HG02678 (cell line): ENCODE results near the gene SPECC1.

Experiments
- ATAC-seq: cut with Tn5 transposase; IDR thresholded peaks from one replicate; pipeline ENCODE4 v1.9.1; 2021; ENCODE audit warnings: mild to moderate bottlenecking, moderate library complexity; ENCODE audit not compliant: unreplicated experiment

Gene SPECC1

GRCh38 chr17:20200865-20201458 lies 191.8 kb downstream of the SPECC1 start:
- no peak for ATAC-seq

DNA sequence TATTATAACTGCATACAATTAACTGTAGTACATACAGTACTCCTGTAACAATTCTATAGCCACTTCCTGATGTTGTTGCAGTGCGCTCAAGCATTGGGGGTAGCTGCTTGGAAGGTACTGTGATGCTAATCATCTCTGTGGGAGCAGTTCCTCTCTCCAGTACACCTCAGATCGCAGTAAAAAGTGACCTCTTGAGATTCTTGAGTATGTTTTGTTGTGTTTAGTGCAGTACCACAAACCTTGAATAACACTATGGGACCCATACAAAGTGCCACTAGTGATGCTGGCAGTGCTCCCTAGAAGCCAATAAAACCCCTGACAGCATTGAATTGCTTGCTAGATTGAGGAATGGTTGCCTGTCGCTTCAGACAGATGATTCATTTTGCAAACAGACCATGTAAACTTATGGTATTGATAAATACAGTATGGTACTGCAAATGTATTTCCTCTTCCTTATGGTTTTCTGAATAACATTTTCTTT lies 193.0 kb downstream of the SPECC1 start:
- no peak for ATAC-seq

DNA sequence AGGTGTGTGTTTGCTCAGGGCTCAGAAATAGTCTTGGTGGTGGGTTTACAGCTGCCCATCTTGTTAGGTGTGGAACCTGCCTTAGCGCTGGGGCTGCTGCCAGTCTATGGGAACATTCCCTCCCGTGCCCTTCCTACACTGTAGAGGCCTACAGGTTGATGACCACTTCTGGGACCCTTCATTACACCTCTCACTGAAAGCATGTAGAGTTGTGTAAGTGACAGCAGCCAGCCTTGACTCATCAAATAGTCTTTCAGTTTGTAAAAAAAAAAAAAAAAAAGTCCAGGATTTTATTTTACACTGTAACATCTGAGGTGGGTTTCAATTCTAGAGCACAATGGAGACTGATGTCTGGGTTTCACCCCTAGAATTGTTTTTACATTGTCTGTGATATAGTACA lies 193.9 kb downstream of the SPECC1 start:
- ATAC-seq, result no peak

DNA sequence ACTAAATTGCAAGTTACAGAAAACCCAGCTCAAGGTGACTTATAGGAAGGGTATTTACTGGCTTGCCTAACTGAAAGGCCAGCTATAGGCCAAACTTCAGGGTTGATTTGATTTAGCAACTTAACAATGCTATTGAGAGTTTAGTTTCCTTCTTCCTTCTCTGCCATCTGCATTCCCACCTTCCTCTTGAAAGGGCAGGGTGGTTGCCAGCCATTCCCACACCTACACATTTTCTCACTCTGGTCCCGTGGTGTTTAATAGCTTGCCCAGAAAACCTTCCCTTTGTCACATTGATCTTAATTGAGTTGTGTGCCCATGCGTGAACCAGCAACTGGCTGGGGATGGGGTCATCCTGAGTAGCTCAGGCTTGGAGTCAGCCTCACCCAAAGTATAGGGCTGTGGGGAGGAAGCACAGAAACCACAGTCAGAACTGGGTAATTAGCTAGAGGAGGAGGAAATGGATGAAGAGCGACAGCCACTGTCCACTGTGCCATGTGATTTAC lies 194.7 kb downstream of the SPECC1 start:
- ATAC-seq, result no peak

DNA sequence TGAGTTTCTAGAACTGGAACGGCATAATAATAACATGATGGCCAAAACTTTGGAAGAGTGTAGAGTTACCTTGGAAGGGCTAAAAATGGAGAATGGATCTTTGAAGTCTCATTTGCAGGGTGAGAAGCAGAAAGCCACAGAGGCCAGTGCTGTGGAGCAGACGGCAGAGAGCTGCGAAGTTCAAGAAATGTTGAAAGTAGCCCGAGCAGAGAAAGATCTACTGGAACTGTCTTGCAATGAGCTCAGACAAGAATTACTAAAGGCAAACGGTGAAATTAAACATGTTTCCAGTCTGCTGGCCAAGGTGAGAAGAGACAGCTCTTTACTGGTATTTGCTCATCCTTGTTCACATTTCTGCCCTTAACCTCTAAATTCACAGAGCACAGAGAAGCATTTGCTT lies 196.4 kb downstream of the SPECC1 start:
- ATAC-seq, result no peak

GRCh38 chr17:20206068-20206467 lies 196.9 kb downstream of the SPECC1 start:
- no peak for ATAC-seq

DNA sequence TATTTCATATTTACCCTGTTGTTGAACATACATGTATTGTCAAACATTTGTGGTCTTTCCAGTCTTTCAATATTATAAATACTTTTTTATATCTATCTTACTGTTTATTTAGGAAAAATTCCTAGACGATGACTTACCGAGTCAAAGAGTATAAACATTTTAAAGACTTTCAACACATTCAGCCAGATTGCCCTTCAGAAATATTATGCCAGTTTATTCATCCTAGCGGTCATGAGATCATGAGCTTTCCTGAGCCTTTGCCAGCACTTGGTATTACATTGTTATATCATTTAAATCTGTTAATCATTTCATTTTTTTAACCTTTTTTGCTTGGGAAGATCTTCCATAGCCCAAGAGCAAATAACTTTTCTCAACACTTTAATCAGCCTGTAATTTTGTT lies 197.4 kb downstream of the SPECC1 start:
- no peak for ATAC-seq

- no peak for ATAC-seq
Observed at GRCh38 chr17:20207262-20207985, 198.3 kb downstream of the SPECC1 start.

DNA sequence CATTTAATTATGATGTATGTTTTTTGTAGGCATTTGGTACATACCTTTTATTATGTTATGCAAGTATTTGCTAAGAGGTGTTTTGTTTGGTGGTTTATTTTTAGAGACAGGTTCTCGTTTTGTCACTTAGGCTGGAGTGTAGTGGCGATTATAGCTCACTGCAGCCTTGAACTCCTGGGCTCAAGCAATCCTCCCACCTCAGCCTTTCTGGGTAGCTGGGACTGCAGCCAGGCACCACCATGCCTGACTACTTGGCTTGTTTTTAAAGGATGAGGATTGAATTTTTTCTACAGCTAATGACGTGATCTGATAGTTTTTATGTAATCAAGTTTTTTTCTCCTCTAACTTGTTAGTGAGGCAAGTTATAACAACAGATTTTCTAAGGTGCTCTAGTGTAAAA lies 199.6 kb downstream of the SPECC1 start:
- ATAC-seq, result no peak

DNA sequence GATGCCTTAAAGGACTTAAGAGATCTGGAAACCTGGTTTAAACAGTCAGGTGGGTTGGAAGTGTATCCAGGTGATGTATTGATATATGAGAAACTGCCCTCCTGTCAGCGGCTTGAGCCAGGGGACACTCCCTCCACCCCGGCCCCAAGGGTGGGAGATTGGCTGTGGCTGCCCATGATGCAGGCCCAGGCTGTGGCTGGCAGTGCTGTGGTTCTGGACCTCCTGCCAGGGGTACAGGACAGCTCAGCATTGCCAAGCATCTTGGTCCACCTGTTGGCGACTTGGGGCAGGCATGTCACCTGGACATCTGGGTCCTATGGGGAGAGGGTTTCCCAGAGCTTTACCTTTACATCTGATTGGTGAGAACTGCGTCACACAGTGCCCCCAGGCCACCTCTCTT lies 201.0 kb downstream of the SPECC1 start:
- no peak for ATAC-seq

- ATAC-seq, result no peak
Observed at GRCh38 chr17:20210614-20211013, 201.5 kb downstream of the SPECC1 start.

- no peak for ATAC-seq
Observed at GRCh38 chr17:20211246-20211645, 202.1 kb downstream of the SPECC1 start.

DNA sequence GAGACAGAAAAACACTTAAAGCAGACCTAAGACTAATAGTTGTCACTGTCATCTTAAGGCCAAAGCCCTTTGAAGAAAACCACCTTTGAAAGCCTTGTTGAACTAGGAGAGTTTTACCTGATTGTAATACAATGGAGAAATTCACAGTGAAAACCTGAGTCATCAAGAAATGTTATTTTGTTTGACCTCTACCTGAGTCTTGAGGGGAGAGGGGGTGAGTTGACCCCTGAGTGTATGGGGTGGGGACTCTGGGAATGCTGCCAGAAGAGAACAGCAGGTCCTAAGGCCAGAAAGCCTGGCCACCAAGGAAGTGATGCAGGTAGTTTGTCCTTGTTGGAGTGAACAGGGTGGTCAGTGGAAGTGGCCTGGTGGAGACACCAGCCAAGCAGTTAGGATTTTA lies 204.3 kb downstream of the SPECC1 start:
- ATAC-seq, result no peak

GRCh38 chr17:20214794-20215193 lies 205.6 kb downstream of the SPECC1 start:
- ATAC-seq, result no peak

- no peak for ATAC-seq
Observed at GRCh38 chr17:20216154-20216815, 207.1 kb downstream of the SPECC1 start.

DNA sequence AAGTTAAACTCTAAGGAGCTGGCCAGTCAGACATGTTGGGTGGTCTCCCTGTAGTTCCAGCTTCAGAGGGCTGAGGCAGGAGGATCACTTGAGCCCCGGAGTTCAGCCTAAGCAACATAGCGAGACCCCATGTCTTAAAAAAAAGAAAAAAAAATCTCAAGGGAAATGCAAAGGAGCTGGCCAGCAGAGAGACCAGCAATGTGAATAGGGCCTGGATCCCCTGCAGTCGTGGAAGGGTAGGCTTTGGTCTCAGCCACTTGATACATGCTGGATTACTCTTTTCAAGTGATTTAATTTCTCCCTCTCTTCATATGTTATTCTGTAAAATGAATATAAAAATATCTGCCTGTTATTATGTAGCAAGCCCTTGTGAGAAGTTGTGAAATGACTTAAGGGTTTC lies 207.7 kb downstream of the SPECC1 start:
- ATAC-seq, result no peak

DNA sequence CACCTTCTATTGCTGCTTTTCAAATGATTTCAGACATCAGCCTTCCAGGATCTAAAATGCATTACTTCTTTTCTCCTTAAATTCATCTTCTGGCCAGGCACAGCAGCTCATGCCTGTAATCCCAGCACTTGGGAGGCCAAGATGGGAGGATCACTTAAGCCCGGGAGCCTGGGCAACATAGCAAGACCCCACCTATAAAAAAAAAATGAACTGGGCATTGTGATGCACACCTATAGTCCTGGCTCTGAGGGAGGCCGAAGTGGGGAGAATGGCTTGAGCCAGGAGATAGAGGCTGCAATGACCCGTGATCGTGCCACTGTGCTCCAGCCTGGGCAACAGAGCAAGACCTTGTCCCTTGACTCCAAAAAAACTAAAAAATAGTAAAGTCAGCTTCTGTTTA lies 208.5 kb downstream of the SPECC1 start:
- no peak for ATAC-seq

GRCh38 chr17:20218272-20218671 lies 209.1 kb downstream of the SPECC1 start:
- no peak for ATAC-seq

GRCh38 chr17:20223808-20224328 lies 214.7 kb downstream of the SPECC1 start:
- ATAC-seq, result no peak

DNA sequence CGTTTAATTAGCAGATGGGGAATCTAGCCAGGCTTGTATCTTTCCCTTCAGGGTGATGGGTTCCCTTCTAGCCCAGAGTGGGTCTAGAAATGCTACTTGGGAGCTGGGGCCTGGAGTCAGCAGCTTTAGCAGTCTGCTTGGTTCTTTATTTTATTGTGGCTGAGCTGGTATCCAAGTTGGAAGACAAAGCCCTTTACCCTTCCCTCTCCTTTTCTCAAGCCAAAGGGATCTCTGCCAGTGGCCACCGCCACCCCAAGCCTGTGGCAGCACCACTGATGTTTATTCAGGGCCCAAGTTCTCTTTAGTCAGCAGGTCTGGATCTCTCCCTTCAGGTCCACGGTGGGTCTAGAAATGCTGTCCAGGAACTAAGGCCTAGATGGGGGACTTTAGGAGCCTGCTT lies 215.2 kb downstream of the SPECC1 start:
- ATAC-seq, result no peak

- no peak for ATAC-seq
Observed at GRCh38 chr17:20225162-20226115, 216.3 kb downstream of the SPECC1 start.
